ENCODE measurements around the gene CHD9.
"Not testable (repeated sequence)": the region's sequence is repeated elsewhere in the genome, so short reads cannot be mapped to it uniquely, and the experiment has no call there.

CHD9 gene

GRCh38 chr16:53065461-53066061 lies 10.8 kb downstream of the CHD9 start:
- TF ChIP-seq CTCF (IDR thresholded peaks at IDR 0.05; ENCODE audit: control insufficient read depth, extremely low read depth, insufficient read depth), result no peak
- no peak overlapping the region for H3K4me3 ChIP-seq (ENCODE audit: low read depth, low read length)
- DNase-seq (ENCODE audit: low read depth), result no peak

GRCh38 chr16:53067675-53068074 lies 12.9 kb downstream of the CHD9 start:
- no peak for TF ChIP-seq CTCF (IDR thresholded peaks at IDR 0.05; ENCODE audit: control insufficient read depth, extremely low read depth, insufficient read depth)
- H3K4me3 ChIP-seq (ENCODE audit: low read depth, low read length), result no peak overlapping the region
- no peak for DNase-seq (ENCODE audit: low read depth)

GRCh38 chr16:53068423-53068833 lies 13.6 kb downstream of the CHD9 start:
- no peak overlapping the region for H3K4me3 ChIP-seq (ENCODE audit: low read depth, low read length)
- no peak for DNase-seq (ENCODE audit: low read depth)
- no peak for TF ChIP-seq CTCF (IDR thresholded peaks at IDR 0.05; ENCODE audit: control insufficient read depth, extremely low read depth, insufficient read depth)

- no peak for TF ChIP-seq CTCF (IDR thresholded peaks at IDR 0.05; ENCODE audit: control insufficient read depth, extremely low read depth, insufficient read depth)
- no peak overlapping the region for H3K4me3 ChIP-seq (ENCODE audit: low read depth, low read length)
- no peak for DNase-seq (ENCODE audit: low read depth)
These were observed 15.0 kb downstream of the CHD9 start for GRCh38 chr16:53069772-53070171.

- no peak for DNase-seq (ENCODE audit: low read depth)
- TF ChIP-seq CTCF (IDR thresholded peaks at IDR 0.05; ENCODE audit: control insufficient read depth, extremely low read depth, insufficient read depth), result no peak
- H3K4me3 ChIP-seq (ENCODE audit: low read depth, low read length), result no peak overlapping the region
These were observed 17.0 kb downstream of the CHD9 start for GRCh38 chr16:53071748-53072301.

- H3K4me3 ChIP-seq (ENCODE audit: low read depth, low read length), result no peak overlapping the region
- TF ChIP-seq CTCF (IDR thresholded peaks at IDR 0.05; ENCODE audit: control insufficient read depth, extremely low read depth, insufficient read depth), result no peak
- DNase-seq (ENCODE audit: low read depth), result no peak
These were observed 18.2 kb downstream of the CHD9 start for GRCh38 chr16:53073022-53073421.

- not testable (repeated sequence) for H3K4me3 ChIP-seq (ENCODE audit: low read depth, low read length); DNase-seq (ENCODE audit: low read depth)
These were observed 19.5 kb downstream of the CHD9 start for GRCh38 chr16:53074296-53074695.

GRCh38 chr16:53075461-53075860 lies 20.7 kb downstream of the CHD9 start:
- not testable (repeated sequence) for DNase-seq (ENCODE audit: low read depth); H3K4me3 ChIP-seq (ENCODE audit: low read depth, low read length)
